DMS53 treated with DMSO at 0.1 percent for 48 hours (cell line): ENCODE measurements around the gene FAM50A.

Experiments
- DNase-seq: peaks from one replicate; lab custom pipeline; 2025; ENCODE audit not compliant: unreplicated experiment; lab: John Stamatoyannopoulos, UW

FAM50A gene

GRCh38 chrX:154437971-154438893 is 5.7 kb upstream of the FAM50A start:
- DNase-seq = no peak

GRCh38 chrX:154439841-154440240 is 4.1 kb upstream of the FAM50A start:
- no peak for DNase-seq

- DNase-seq = no peak
These were observed 3.2 kb upstream of the FAM50A start for GRCh38 chrX:154440623-154441357.

GRCh38 chrX:154441564-154441963 is 2.4 kb upstream of the FAM50A start:
- DNase-seq = no peak

GRCh38 chrX:154441984-154442707 is 1.8 kb upstream of the FAM50A start:
- DNase-seq = no peak

GRCh38 chrX:154443479-154443910 is 446 bp upstream of the FAM50A start:
- DNase-seq = no peak

- DNase-seq = no peak
These were observed 860 bp downstream of the FAM50A start for GRCh38 chrX:154444755-154445246.

- no peak for DNase-seq
These were observed 1.8 kb downstream of the FAM50A start for GRCh38 chrX:154445776-154446175.

GRCh38 chrX:154446430-154446829 is 2.5 kb downstream of the FAM50A start:
- no peak for DNase-seq

- no peak for DNase-seq
These were observed 4.5 kb downstream of the FAM50A start for GRCh38 chrX:154448484-154448883.

GRCh38 chrX:154449618-154450017 is 5.7 kb downstream of the FAM50A start:
- DNase-seq = no peak

GRCh38 chrX:154450312-154450711 is 6.4 kb downstream of the FAM50A start:
- no peak for DNase-seq

GRCh38 chrX:154452823-154453222 is 8.9 kb downstream of the FAM50A start:
- DNase-seq = no peak

GRCh38 chrX:154457491-154458115 is 13.7 kb downstream of the FAM50A start:
- peak; percentile 42 for DNase-seq

- DNase-seq = no peak
These were observed 14.4 kb downstream of the FAM50A start, which contains the start of gene PLXNA3 for GRCh38 chrX:154458116-154458953. TSS of gene PLXNA3 (plus strand) at chrX:154458281. CDS start at chrX:154460184, 1,903 bp downstream.

GRCh38 chrX:154458954-154459778 is 15.2 kb downstream of the FAM50A start:
- DNase-seq = no peak

GRCh38 chrX:154459832-154460231 is 15.9 kb downstream of the FAM50A start:
- no peak for DNase-seq

GRCh38 chrX:154460326-154460725 is 16.4 kb downstream of the FAM50A start:
- DNase-seq = no peak

- DNase-seq = no peak
These were observed 18.5 kb downstream of the FAM50A start for GRCh38 chrX:154462396-154462795.
